Measurements from ENCODE around the gene PLEKHH2.

DNA sequence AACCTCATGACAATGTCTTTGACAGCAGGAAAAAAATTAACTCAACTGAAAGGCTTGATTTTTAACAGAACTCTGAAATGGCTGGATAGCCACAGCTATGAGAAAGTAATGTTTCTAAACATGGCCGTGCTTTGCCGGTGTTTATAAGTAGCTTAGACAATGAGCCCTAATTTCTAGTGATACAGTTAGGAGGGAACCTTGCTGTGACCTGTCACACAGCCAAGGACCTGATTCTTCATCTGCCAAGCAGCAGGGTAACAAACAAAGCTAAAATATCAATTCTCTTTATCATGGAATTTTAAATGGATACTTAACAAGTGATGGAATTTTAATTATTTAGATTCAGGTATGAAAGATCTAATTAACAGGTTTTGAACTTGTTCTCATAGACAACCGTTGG lies 112.5 kb downstream of the PLEKHH2 start:
- TF ChIP-seq, protein P1, sequence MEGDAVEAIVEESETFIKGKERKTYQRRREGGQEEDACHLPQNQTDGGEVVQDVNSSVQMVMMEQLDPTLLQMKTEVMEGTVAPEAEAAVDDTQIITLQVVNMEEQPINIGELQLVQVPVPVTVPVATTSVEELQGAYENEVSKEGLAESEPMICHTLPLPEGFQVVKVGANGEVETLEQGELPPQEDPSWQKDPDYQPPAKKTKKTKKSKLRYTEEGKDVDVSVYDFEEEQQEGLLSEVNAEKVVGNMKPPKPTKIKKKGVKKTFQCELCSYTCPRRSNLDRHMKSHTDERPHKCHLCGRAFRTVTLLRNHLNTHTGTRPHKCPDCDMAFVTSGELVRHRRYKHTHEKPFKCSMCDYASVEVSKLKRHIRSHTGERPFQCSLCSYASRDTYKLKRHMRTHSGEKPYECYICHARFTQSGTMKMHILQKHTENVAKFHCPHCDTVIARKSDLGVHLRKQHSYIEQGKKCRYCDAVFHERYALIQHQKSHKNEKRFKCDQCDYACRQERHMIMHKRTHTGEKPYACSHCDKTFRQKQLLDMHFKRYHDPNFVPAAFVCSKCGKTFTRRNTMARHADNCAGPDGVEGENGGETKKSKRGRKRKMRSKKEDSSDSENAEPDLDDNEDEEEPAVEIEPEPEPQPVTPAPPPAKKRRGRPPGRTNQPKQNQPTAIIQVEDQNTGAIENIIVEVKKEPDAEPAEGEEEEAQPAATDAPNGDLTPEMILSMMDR (IDR thresholded peaks at IDR 0.05): no peak
- TF ChIP-seq ZFX (IDR thresholded peaks at IDR 0.05; ENCODE audit: borderline replicate concordance): no peak
